Measurements from ENCODE around the gene HAND1. TPM values are rescaled to one million over a fixed set of nuclear protein-coding genes. Genes with fewer than 3 reads are reported as not detected.

HAND1 gene
- polyA plus RNA-seq (2013, experiment 1 of 2): 5.4 TPM
- 4.6 TPM for polyA plus RNA-seq (2013, experiment 2 of 2)

GRCh38 chr5:154478224-154478565 is at the start of gene HAND1:
Gene HAND1 (minus strand): TSS chr5:154478227. CDS start chr5:154478008, 219 bp downstream.
- H3K27ac ChIP-seq (ENCODE audit: low read depth, low read length): no peak within 1 kb of the TSS
- H3K9me3 ChIP-seq (ENCODE audit: insufficient read depth, low read depth, low read length): no peaks in the 10 kb centered on the region
- no peaks in the 10 kb centered on the region for H3K36me3 ChIP-seq (ENCODE audit: insufficient read depth, low read length)
- WGBS: under 1% methylated on average over 13 of the region's 20 CpGs
- H3K27me3 ChIP-seq (ENCODE audit: insufficient read depth, low read length): peaks cover 100% of the 10 kb centered on the region
- peak within 1 kb of the TSS; percentile 48 for H3K4me3 ChIP-seq (ENCODE audit: low read length)
- no peak within 1 kb of the TSS for H3K9ac ChIP-seq (ENCODE audit: low read depth, low read length)
- peaks cover 36% of the 10 kb centered on the region for H3K4me1 ChIP-seq (ENCODE audit: insufficient read depth, low read length)

GRCh38 chr5:154526231-154527226 is 48.5 kb upstream of the HAND1 start:
- peaks cover 7% of the 10 kb centered on the region for H3K27me3 ChIP-seq (ENCODE audit: insufficient read depth, low read length)

GRCh38 chr5:154524859-154525258 is 46.8 kb upstream of the HAND1 start:
- Histone ChIP-seq H3K4me1 (ENCODE audit: insufficient read depth, low read length) (peaks cover 12% of the 10 kb centered on the region; the same call in 1 of the 2 replicates), H3K9ac (ENCODE audit: low read depth, low read length) (no peak overlapping the region), H3K4me3 (ENCODE audit: low read length) (no peak overlapping the region), H3K36me3 (ENCODE audit: insufficient read depth, low read length) (no peaks in the 10 kb centered on the region), H3K9me3 (ENCODE audit: insufficient read depth, low read depth, low read length) (no peaks in the 10 kb centered on the region), H3K27ac (ENCODE audit: low read depth, low read length) (no peak overlapping the region), H3K27me3 (ENCODE audit: insufficient read depth, low read length) (peaks cover 7% of the 10 kb centered on the region)
- WGBS: 79% methylated on average over 1 of the region's 2 CpGs

More at GRCh38 chr5:154526231-154527226, 48.5 kb upstream of the HAND1 start:
- no peak overlapping the region for H3K4me3 ChIP-seq (ENCODE audit: low read length)
- H3K4me1 ChIP-seq (ENCODE audit: insufficient read depth, low read length): peaks cover 7% of the 10 kb centered on the region; the same call in 1 of the 2 replicates
- H3K9ac ChIP-seq (ENCODE audit: low read depth, low read length): no peak overlapping the region
- 87% methylated on average over 9 of the region's 12 CpGs for WGBS
- H3K27ac ChIP-seq (ENCODE audit: low read depth, low read length): no peak overlapping the region
- no peaks in the 10 kb centered on the region for H3K36me3 ChIP-seq (ENCODE audit: insufficient read depth, low read length)
- H3K9me3 ChIP-seq (ENCODE audit: insufficient read depth, low read depth, low read length): no peaks in the 10 kb centered on the region

GRCh38 chr5:154524181-154524580 is 46.2 kb upstream of the HAND1 start:
- Histone ChIP-seq H3K27me3 (ENCODE audit: insufficient read depth, low read length) (peaks cover 7% of the 10 kb centered on the region), H3K4me3 (ENCODE audit: low read length) (no peak overlapping the region), H3K36me3 (ENCODE audit: insufficient read depth, low read length) (no peaks in the 10 kb centered on the region), H3K9me3 (ENCODE audit: insufficient read depth, low read depth, low read length) (no peaks in the 10 kb centered on the region), H3K4me1 (ENCODE audit: insufficient read depth, low read length) (peaks cover 12% of the 10 kb centered on the region; the same call in 1 of the 2 replicates), H3K9ac (ENCODE audit: low read depth, low read length) (no peak overlapping the region), H3K27ac (ENCODE audit: low read depth, low read length) (no peak overlapping the region)
- 86% methylated on average over 4 of the region's 4 CpGs for WGBS

- WGBS: 67% methylated on average over 3 of the region's 3 CpGs
- peaks cover 7% of the 10 kb centered on the region for H3K27me3 ChIP-seq (ENCODE audit: insufficient read depth, low read length)
- peaks cover 12% of the 10 kb centered on the region; the same call in 1 of the 2 replicates for H3K4me1 ChIP-seq (ENCODE audit: insufficient read depth, low read length)
- no peak overlapping the region for H3K4me3 ChIP-seq (ENCODE audit: low read length)
- H3K9ac ChIP-seq (ENCODE audit: low read depth, low read length): no peak overlapping the region
- no peaks in the 10 kb centered on the region for H3K36me3 ChIP-seq (ENCODE audit: insufficient read depth, low read length)
- no peak overlapping the region for H3K27ac ChIP-seq (ENCODE audit: low read depth, low read length)
- H3K9me3 ChIP-seq (ENCODE audit: insufficient read depth, low read depth, low read length): no peaks in the 10 kb centered on the region
These were observed 45.7 kb upstream of the HAND1 start for GRCh38 chr5:154523709-154524108.

GRCh38 chr5:154523104-154523503 is 45.1 kb upstream of the HAND1 start:
- Histone ChIP-seq H3K4me1 (ENCODE audit: insufficient read depth, low read length) (peaks cover 12% of the 10 kb centered on the region; the same call in 1 of the 2 replicates), H3K27ac (ENCODE audit: low read depth, low read length) (no peak overlapping the region), H3K4me3 (ENCODE audit: low read length) (no peak overlapping the region), H3K36me3 (ENCODE audit: insufficient read depth, low read length) (no peaks in the 10 kb centered on the region), H3K9ac (ENCODE audit: low read depth, low read length) (no peak overlapping the region), H3K9me3 (ENCODE audit: insufficient read depth, low read depth, low read length) (no peaks in the 10 kb centered on the region), H3K27me3 (ENCODE audit: insufficient read depth, low read length) (peaks cover 7% of the 10 kb centered on the region)
- WGBS: 88% methylated on average over 4 of the region's 4 CpGs

GRCh38 chr5:154522284-154522683 is 44.3 kb upstream of the HAND1 start:
- no peak overlapping the region for H3K4me3 ChIP-seq (ENCODE audit: low read length)
- peaks cover 7% of the 10 kb centered on the region for H3K27me3 ChIP-seq (ENCODE audit: insufficient read depth, low read length)
- H3K4me1 ChIP-seq (ENCODE audit: insufficient read depth, low read length): peaks cover 12% of the 10 kb centered on the region; the same call in 1 of the 2 replicates
- no peaks in the 10 kb centered on the region for H3K9me3 ChIP-seq (ENCODE audit: insufficient read depth, low read depth, low read length)
- WGBS: 90% methylated on average over 3 of the region's 3 CpGs
- H3K27ac ChIP-seq (ENCODE audit: low read depth, low read length): no peak overlapping the region
- no peaks in the 10 kb centered on the region for H3K36me3 ChIP-seq (ENCODE audit: insufficient read depth, low read length)
- no peak overlapping the region for H3K9ac ChIP-seq (ENCODE audit: low read depth, low read length)

- Histone ChIP-seq H3K27ac (ENCODE audit: low read depth, low read length) (no peak overlapping the region), H3K27me3 (ENCODE audit: insufficient read depth, low read length) (peaks cover 7% of the 10 kb centered on the region), H3K9me3 (ENCODE audit: insufficient read depth, low read depth, low read length) (no peaks in the 10 kb centered on the region), H3K4me3 (ENCODE audit: low read length) (peak overlapping the region; percentile 63), H3K9ac (ENCODE audit: low read depth, low read length) (no peak overlapping the region), H3K4me1 (ENCODE audit: insufficient read depth, low read length) (peaks cover 12% of the 10 kb centered on the region; the same call in 1 of the 2 replicates), H3K36me3 (ENCODE audit: insufficient read depth, low read length) (no peaks in the 10 kb centered on the region)
- 33% methylated on average over 2 of the region's 3 CpGs for WGBS
These were observed 43.7 kb upstream of the HAND1 start for GRCh38 chr5:154521756-154522155.

- Histone ChIP-seq H3K9me3 (ENCODE audit: insufficient read depth, low read depth, low read length) (no peaks in the 10 kb centered on the region), H3K27me3 (ENCODE audit: insufficient read depth, low read length) (peaks cover 7% of the 10 kb centered on the region), H3K4me3 (ENCODE audit: low read length) (peak overlapping the region; percentile 63), H3K36me3 (ENCODE audit: insufficient read depth, low read length) (no peaks in the 10 kb centered on the region), H3K27ac (ENCODE audit: low read depth, low read length) (peak overlapping the region; percentile 70; the same call in 1 of the 2 replicates), H3K9ac (ENCODE audit: low read depth, low read length) (peak overlapping the region; percentile 63), H3K4me1 (ENCODE audit: insufficient read depth, low read length) (peaks cover 12% of the 10 kb centered on the region; the same call in 1 of the 2 replicates)
- WGBS: 2% methylated on average over 15 of the region's 15 CpGs
These were observed 42.9 kb upstream of the HAND1 start for GRCh38 chr5:154520861-154521453.

- H3K9me3 ChIP-seq (ENCODE audit: insufficient read depth, low read depth, low read length): no peaks in the 10 kb centered on the region
- H3K4me1 ChIP-seq (ENCODE audit: insufficient read depth, low read length): 0 out of 2 replicates have a peak, but pooled peaks cover 9% of the 10 kb centered on the region
- no peak overlapping the region for H3K27ac ChIP-seq (ENCODE audit: low read depth, low read length)
- H3K4me3 ChIP-seq (ENCODE audit: low read length): no peak overlapping the region
- H3K9ac ChIP-seq (ENCODE audit: low read depth, low read length): no peak overlapping the region
- 96% methylated on average over 2 of the region's 2 CpGs for WGBS
- peaks cover 7% of the 10 kb centered on the region for H3K27me3 ChIP-seq (ENCODE audit: insufficient read depth, low read length)
- H3K36me3 ChIP-seq (ENCODE audit: insufficient read depth, low read length): no peaks in the 10 kb centered on the region
These were observed 41.3 kb upstream of the HAND1 start for GRCh38 chr5:154519359-154519758.

- no peaks in the 10 kb centered on the region for H3K9me3 ChIP-seq (ENCODE audit: insufficient read depth, low read depth, low read length)
- no peak overlapping the region for H3K4me3 ChIP-seq (ENCODE audit: low read length)
- 76% methylated on average over 8 of the region's 8 CpGs for WGBS
- 0 out of 2 replicates have a peak, but pooled peaks cover 4% of the 10 kb centered on the region for H3K4me1 ChIP-seq (ENCODE audit: insufficient read depth, low read length)
- H3K27ac ChIP-seq (ENCODE audit: low read depth, low read length): no peak overlapping the region
- H3K27me3 ChIP-seq (ENCODE audit: insufficient read depth, low read length): peaks cover 7% of the 10 kb centered on the region
- H3K36me3 ChIP-seq (ENCODE audit: insufficient read depth, low read length): no peaks in the 10 kb centered on the region
- H3K9ac ChIP-seq (ENCODE audit: low read depth, low read length): no peak overlapping the region
These were observed 40.4 kb upstream of the HAND1 start for GRCh38 chr5:154518438-154518867.
